GM23338 (cell line): Measurements from ENCODE around the gene DIABLO. TPM values are rescaled to one million over a fixed set of nuclear protein-coding genes. Genes with fewer than 3 reads are reported as not detected.

Experiments
- ATAC-seq: fragments of 200-7000 bp; cut with Tn5 transposase; 3 replicates; pipeline ENCODE4 v1.9.1; 2020
- DNase-seq: peaks from one replicate; pipeline ENCODE4 v3.0.0-alpha.2; 2015; ENCODE audit warnings: low spot score
- H2AFZ ChIP-seq: fragments of 200-600 bp; sonication (generic); 2 replicates; pipeline ENCODE4 v1.8.0; 2016; ENCODE audit warnings: antibody characterized with exemption, mild to moderate bottlenecking, moderate library complexity
- H3F3A ChIP-seq: fragments of 200-600 bp; sonication (generic); replicated peaks from 2 replicates; pipeline ENCODE4 v1.8.0; 2017; ENCODE audit warnings: antibody characterized with exemption, mixed run types, low read depth
- H3K27ac ChIP-seq: fragments of 200-600 bp; sonication (generic); 2 replicates; pipeline ENCODE4 v1.6.1; 2016; ENCODE audit warnings: low read depth
- H3K27me3 ChIP-seq: fragments of 200-600 bp; sonication (generic); 2 replicates; pipeline ENCODE4 v1.8.0; 2016; ENCODE audit warnings: mild to moderate bottlenecking, mixed run types, moderate library complexity; ENCODE audit not compliant: insufficient read depth
- H3K36me3 ChIP-seq: fragments of 200-600 bp; sonication (generic); 2 replicates; pipeline ENCODE4 v1.8.0; 2016; ENCODE audit warnings: mild to moderate bottlenecking; ENCODE audit not compliant: insufficient read depth
- H3K4me1 ChIP-seq: fragments of 200-600 bp; sonication (generic); 2 replicates; pipeline ENCODE4 v1.8.0; 2016; ENCODE audit warnings: mild to moderate bottlenecking, moderate library complexity; ENCODE audit not compliant: insufficient read depth
- H3K4me2 ChIP-seq: fragments of 200-600 bp; sonication (generic); 2 replicates; pipeline ENCODE4 v1.7.1; 2017; ENCODE audit warnings: mixed run types
- H3K4me3 ChIP-seq: fragments of 200-600 bp; sonication (generic); 2 replicates; pipeline ENCODE4 v1.6.1; 2016; ENCODE audit warnings: mixed run types
- H3K79me2 ChIP-seq: fragments of 200-600 bp; sonication (generic); replicated peaks from 2 replicates; pipeline ENCODE4 v1.8.0; 2017; ENCODE audit warnings: mild to moderate bottlenecking; ENCODE audit not compliant: insufficient read depth
- H3K9me2 ChIP-seq: fragments of 200-600 bp; sonication (generic); 2 replicates; pipeline ENCODE4 v1.8.0; 2017; ENCODE audit not compliant: insufficient read depth
- H4K20me1 ChIP-seq: fragments of 200-600 bp; sonication (generic); replicated peaks from 2 replicates; pipeline ENCODE4 v1.8.0; 2017; ENCODE audit warnings: mild to moderate bottlenecking; ENCODE audit not compliant: insufficient read depth
- H3K27ac Mint-ChIP-seq: 2 replicates; pipeline ENCODE4 v1.8.0; 2020; ENCODE audit warnings: inconsistent platforms, mild to moderate bottlenecking, moderate library complexity, mixed read lengths
- H3K27me3 Mint-ChIP-seq: 3 replicates; pipeline ENCODE4 v1.8.0; 2022; ENCODE audit warnings: low read depth, mild to moderate bottlenecking, moderate library complexity, mixed read lengths, inconsistent platforms; ENCODE audit not compliant: insufficient read depth, poor library complexity
- H3K36me3 Mint-ChIP-seq: 3 replicates; pipeline ENCODE4 v1.8.0; 2021; ENCODE audit warnings: low read depth, mild to moderate bottlenecking, inconsistent platforms, moderate library complexity, mixed read lengths
- H3K4me1 Mint-ChIP-seq: 3 replicates; pipeline ENCODE4 v1.8.0; 2020; ENCODE audit warnings: mild to moderate bottlenecking, inconsistent platforms, mixed read lengths
- H3K4me3 Mint-ChIP-seq: 3 replicates; pipeline ENCODE4 v1.8.0; 2021; ENCODE audit warnings: moderate library complexity, mild to moderate bottlenecking, inconsistent platforms, mixed read lengths
- H3K9me3 Mint-ChIP-seq: 3 replicates; pipeline ENCODE4 v1.8.0; 2020; ENCODE audit warnings: moderate library complexity, mild to moderate bottlenecking, inconsistent platforms, mixed read lengths
- EZH2 ChIP-seq: fragments of 200-600 bp; sonication (generic); IDR thresholded peaks from one replicate; pipeline ENCODE4 v1.8.0; 2017; ENCODE audit warnings: antibody characterized with exemption, mild to moderate bottlenecking, low read depth; ENCODE audit not compliant: unreplicated experiment
- EZH2phosphoT487 ChIP-seq: fragments of 200-600 bp; sonication (generic); IDR thresholded peaks from one replicate; pipeline ENCODE4 v1.8.1; 2018; ENCODE audit warnings: antibody characterized with exemption; ENCODE audit not compliant: unreplicated experiment
- JUNB ChIP-seq: IDR thresholded peaks from one replicate; pipeline ENCODE4 v1.6.1; 2016; ENCODE audit warnings: antibody characterized with exemption; ENCODE audit not compliant: unreplicated experiment
- POLR2AphosphoS5 ChIP-seq: IDR thresholded peaks from 2 replicates; pipeline ENCODE4 v1.6.1; 2016; ENCODE audit warnings: antibody characterized with exemption, low read depth
- REST ChIP-seq: IDR thresholded peaks from one replicate; pipeline ENCODE4 v1.6.1; 2018; ENCODE audit warnings: antibody characterized with exemption; ENCODE audit not compliant: unreplicated experiment
- STAT1 ChIP-seq: IDR thresholded peaks from one replicate; pipeline ENCODE4 v1.6.1; 2016; ENCODE audit warnings: antibody characterized with exemption; ENCODE audit not compliant: unreplicated experiment
- ZNF114 ChIP-seq: fragments of 250-450 bp; sonication (Bioruptor Pico); IDR thresholded peaks from 2 replicates; pipeline ENCODE4 v1.5.0; 2020; ENCODE audit warnings: mild to moderate bottlenecking, moderate library complexity
- polyA plus RNA-seq: library from polyadenylated mRNA; unstranded; fragments of >200 nt; fragmentation: Nextera tagmentation; extraction: Ambion mirVana; gene quantifications from 2 replicates; pipeline ENCODE4 v1.2.1, GENCODE V29; 2016
- total RNA-seq: library from RNA; depleted of rRNA; stranded (reverse); fragments of >200 nt; shearing (Covaris generic); gene quantifications from 2 replicates; pipeline ENCODE4 v1.2.3, GENCODE V29; 2014
- TF ChIP-seq, protein P1 (sequence below): fragments of 250-450 bp; sonication (Bioruptor Pico); IDR thresholded peaks from 2 replicates; pipeline ENCODE4 v1.5.0; 2020; ENCODE audit warnings: mild to moderate bottlenecking, moderate library complexity

Gene DIABLO
- total and polyA plus RNA-seq, 2 experiments from 2014 or later: 72.0 to 82.7 TPM

- Histone ChIP-seq H3F3A (peaks cover 20% of the 10 kb centered on the region), H3K27me3 (peaks cover 47% of the 10 kb centered on the region), H3K36me3 (peaks cover 20% of the 10 kb centered on the region), H3K9me2 (no peaks in the 10 kb centered on the region), H2AFZ (peak overlapping the region; percentile 87), H3K27ac (no peak overlapping the region), H3K4me2 (peak overlapping the region; percentile 88), H3K79me2 (no peaks in the 10 kb centered on the region), H4K20me1 (peaks cover 29% of the 10 kb centered on the region), H3K4me1 (peaks cover 11% of the 10 kb centered on the region; the same call in 1 of the 2 replicates), H3K4me3 (peak overlapping the region; percentile 67)
- H3K9me3 Mint-ChIP-seq: no peaks in the 10 kb centered on the region
- peak; percentile 12 for ATAC-seq
- H3K4me1 Mint-ChIP-seq: peaks cover 22% of the 10 kb centered on the region
- no peak overlapping the region for H3K27ac Mint-ChIP-seq
- peaks cover 43% of the 10 kb centered on the region for H3K27me3 Mint-ChIP-seq
- DNase-seq: peak; percentile 48
- H3K36me3 Mint-ChIP-seq: peaks cover 18% of the 10 kb centered on the region
- peak; percentile 75 for TF ChIP-seq EZH2
- TF ChIP-seq ZNF114 (CRISPR knock-in tag): no peak
- peak overlapping the region; percentile 65 for H3K4me3 Mint-ChIP-seq
Observed at GRCh38 chr12:122204167-122205052, 21.4 kb downstream of the DIABLO start.

DNA sequence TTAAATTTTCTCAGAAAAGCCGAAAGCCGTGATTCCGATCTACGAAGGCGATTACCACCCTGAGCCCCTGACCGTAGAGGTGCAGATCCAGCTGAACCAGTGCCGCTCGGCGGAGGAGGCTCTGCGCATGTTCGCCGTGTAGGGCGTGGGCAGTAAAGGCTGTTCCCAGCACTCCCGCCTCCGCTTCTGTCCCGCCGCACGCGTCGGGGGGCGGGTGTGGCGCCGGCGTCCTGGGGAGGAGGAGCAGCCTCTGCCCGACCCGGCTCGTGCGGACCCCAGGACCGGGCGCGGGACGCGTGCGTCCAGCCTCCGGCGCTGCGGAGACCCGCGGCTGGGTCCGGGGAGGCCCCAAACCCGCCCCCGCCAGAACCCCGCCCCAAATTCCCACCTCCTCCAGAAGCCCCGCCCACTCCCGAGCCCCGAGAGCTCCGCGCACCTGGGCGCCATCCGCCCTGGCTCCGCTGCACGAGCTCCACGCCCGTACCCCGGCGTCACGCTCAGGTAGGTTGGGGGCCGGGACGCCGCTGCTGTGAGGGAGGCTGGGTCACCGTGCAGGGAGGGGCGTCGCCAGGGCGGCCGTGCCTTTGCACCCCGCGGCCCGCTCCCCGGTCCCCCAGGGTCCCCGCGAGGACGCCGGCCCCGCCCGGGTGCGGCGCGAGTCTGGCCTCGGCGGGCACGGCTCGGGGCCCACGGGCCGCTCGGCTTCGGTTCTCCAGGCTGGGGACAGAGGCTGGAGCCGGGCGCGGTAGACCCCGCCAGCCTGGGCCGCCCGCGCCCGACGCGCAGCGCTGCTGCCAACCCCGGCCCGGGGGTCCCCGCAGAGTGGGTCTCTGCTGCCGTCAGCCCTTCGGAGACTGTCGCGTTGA lies 22.3 kb downstream of the DIABLO start, which contains the start of gene B3GNT4:
B3GNT4 (plus strand) TSS at position 409 of the 866 bp plus-strand sequence. CDS start 910 bp downstream, outside the sequence.
- Histone ChIP-seq H3K79me2 (no peaks in the 10 kb centered on the region), H3K27ac (no peak within 1 kb of the TSS), H3K36me3 (peaks cover 11% of the 10 kb centered on the region; the same call in 1 of the 2 replicates), H4K20me1 (peaks cover 27% of the 10 kb centered on the region), H3K4me3 (peak within 1 kb of the TSS; percentile 67), H3K27me3 (peaks cover 47% of the 10 kb centered on the region), H3K4me2 (peak within 1 kb of the TSS; percentile 88), H3K4me1 (peaks cover 11% of the 10 kb centered on the region; the same call in 1 of the 2 replicates), H3F3A (peaks cover 20% of the 10 kb centered on the region), H3K9me2 (no peaks in the 10 kb centered on the region), H2AFZ (peak within 1 kb of the TSS; percentile 98)
- peak; percentile 85 for DNase-seq
- H3K27me3 Mint-ChIP-seq: peaks cover 43% of the 10 kb centered on the region
- peaks cover 15% of the 10 kb centered on the region for H3K36me3 Mint-ChIP-seq
- ATAC-seq: peak; percentile 67
- no peaks in the 10 kb centered on the region for H3K9me3 Mint-ChIP-seq
- no peak within 1 kb of the TSS for H3K27ac Mint-ChIP-seq
- no peak for TF ChIP-seq EZH2
- TF ChIP-seq JUNB: no peak
- TF ChIP-seq POLR2AphosphoS5: peak; percentile 58
- TF ChIP-seq STAT1: no peak
- TF ChIP-seq, protein P1, sequence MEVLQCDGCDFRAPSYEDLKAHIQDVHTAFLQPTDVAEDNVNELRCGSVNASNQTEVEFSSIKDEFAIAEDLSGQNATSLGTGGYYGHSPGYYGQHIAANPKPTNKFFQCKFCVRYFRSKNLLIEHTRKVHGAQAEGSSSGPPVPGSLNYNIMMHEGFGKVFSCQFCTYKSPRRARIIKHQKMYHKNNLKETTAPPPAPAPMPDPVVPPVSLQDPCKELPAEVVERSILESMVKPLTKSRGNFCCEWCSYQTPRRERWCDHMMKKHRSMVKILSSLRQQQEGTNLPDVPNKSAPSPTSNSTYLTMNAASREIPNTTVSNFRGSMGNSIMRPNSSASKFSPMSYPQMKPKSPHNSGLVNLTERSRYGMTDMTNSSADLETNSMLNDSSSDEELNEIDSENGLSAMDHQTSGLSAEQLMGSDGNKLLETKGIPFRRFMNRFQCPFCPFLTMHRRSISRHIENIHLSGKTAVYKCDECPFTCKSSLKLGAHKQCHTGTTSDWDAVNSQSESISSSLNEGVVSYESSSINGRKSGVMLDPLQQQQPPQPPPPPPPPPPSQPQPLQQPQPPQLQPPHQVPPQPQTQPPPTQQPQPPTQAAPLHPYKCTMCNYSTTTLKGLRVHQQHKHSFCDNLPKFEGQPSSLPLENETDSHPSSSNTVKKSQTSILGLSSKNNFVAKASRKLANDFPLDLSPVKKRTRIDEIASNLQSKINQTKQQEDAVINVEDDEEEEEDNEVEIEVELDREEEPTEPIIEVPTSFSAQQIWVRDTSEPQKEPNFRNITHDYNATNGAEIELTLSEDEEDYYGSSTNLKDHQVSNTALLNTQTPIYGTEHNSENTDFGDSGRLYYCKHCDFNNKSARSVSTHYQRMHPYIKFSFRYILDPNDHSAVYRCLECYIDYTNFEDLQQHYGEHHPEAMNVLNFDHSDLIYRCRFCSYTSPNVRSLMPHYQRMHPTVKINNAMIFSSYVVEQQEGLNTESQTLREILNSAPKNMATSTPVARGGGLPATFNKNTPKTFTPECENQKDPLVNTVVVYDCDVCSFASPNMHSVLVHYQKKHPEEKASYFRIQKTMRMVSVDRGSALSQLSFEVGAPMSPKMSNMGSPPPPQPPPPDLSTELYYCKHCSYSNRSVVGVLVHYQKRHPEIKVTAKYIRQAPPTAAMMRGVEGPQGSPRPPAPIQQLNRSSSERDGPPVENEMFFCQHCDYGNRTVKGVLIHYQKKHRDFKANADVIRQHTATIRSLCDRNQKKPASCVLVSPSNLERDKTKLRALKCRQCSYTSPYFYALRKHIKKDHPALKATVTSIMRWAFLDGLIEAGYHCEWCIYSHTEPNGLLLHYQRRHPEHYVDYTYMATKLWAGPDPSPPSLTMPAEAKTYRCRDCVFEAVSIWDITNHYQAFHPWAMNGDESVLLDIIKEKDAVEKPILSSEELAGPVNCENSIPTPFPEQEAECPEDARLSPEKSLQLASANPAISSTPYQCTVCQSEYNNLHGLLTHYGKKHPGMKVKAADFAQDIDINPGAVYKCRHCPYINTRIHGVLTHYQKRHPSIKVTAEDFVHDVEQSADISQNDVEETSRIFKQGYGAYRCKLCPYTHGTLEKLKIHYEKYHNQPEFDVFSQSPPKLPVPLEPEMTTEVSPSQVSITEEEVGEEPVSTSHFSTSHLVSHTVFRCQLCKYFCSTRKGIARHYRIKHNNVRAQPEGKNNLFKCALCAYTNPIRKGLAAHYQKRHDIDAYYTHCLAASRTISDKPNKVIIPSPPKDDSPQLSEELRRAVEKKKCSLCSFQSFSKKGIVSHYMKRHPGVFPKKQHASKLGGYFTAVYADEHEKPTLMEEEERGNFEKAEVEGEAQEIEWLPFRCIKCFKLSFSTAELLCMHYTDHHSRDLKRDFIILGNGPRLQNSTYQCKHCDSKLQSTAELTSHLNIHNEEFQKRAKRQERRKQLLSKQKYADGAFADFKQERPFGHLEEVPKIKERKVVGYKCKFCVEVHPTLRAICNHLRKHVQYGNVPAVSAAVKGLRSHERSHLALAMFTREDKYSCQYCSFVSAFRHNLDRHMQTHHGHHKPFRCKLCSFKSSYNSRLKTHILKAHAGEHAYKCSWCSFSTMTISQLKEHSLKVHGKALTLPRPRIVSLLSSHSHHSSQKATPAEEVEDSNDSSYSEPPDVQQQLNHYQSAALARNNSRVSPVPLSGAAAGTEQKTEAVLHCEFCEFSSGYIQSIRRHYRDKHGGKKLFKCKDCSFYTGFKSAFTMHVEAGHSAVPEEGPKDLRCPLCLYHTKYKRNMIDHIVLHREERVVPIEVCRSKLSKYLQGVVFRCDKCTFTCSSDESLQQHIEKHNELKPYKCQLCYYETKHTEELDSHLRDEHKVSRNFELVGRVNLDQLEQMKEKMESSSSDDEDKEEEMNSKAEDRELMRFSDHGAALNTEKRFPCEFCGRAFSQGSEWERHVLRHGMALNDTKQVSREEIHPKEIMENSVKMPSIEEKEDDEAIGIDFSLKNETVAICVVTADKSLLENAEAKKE: no peak
- peak; percentile 18 for TF ChIP-seq EZH2phosphoT487
- no peak for TF ChIP-seq REST
- H3K4me3 Mint-ChIP-seq: peak within 1 kb of the TSS; percentile 81
- peaks cover 20% of the 10 kb centered on the region for H3K4me1 Mint-ChIP-seq
